ENCODE measurements around the gene FHOD1. TPM values are rescaled to one million over a fixed set of nuclear protein-coding genes. Genes with fewer than 3 reads are reported as not detected.
A peak's percentile ranks its signal among the peaks of the same experiment; 100 is the strongest.

The FHOD1 gene
- total RNA-seq, 1 donor from 2014 or later: 32.9 TPM

- H3K27ac Mint-ChIP-seq (ENCODE audit: unreplicated experiment): peak overlapping the region; percentile 27
- no peaks in the 10 kb centered on the region for H3K36me3 Mint-ChIP-seq (ENCODE audit: low read depth)
Observed at GRCh38 chr16:67249178-67250044, 2.1 kb upstream of the FHOD1 start.

GRCh38 chr16:67248401-67249177 is 1.3 kb upstream of the FHOD1 start, which contains the start of gene SLC9A5:
Gene SLC9A5, plus strand, starts transcription at chr16:67248979. Its CDS starts 36 bp downstream, at chr16:67249015.
- DNase-seq (ENCODE audit: low spot score): peak; percentile 80
- no peaks in the 10 kb centered on the region for H3K27me3 Mint-ChIP-seq (ENCODE audit: low read depth)
- peak within 1 kb of the TSS; percentile 84 for H3K4me3 Mint-ChIP-seq (ENCODE audit: unreplicated experiment)
- TF ChIP-seq, protein P1, sequence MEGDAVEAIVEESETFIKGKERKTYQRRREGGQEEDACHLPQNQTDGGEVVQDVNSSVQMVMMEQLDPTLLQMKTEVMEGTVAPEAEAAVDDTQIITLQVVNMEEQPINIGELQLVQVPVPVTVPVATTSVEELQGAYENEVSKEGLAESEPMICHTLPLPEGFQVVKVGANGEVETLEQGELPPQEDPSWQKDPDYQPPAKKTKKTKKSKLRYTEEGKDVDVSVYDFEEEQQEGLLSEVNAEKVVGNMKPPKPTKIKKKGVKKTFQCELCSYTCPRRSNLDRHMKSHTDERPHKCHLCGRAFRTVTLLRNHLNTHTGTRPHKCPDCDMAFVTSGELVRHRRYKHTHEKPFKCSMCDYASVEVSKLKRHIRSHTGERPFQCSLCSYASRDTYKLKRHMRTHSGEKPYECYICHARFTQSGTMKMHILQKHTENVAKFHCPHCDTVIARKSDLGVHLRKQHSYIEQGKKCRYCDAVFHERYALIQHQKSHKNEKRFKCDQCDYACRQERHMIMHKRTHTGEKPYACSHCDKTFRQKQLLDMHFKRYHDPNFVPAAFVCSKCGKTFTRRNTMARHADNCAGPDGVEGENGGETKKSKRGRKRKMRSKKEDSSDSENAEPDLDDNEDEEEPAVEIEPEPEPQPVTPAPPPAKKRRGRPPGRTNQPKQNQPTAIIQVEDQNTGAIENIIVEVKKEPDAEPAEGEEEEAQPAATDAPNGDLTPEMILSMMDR (IDR thresholded peaks at IDR 0.05): peak; percentile 63
- peaks cover 43% of the 10 kb centered on the region for H3K4me1 Mint-ChIP-seq (ENCODE audit: low read depth)
- H3K9me3 Mint-ChIP-seq (ENCODE audit: low read depth): no peaks in the 10 kb centered on the region
- H3K27ac Mint-ChIP-seq (ENCODE audit: unreplicated experiment): peak within 1 kb of the TSS; percentile 91
- H3K36me3 Mint-ChIP-seq (ENCODE audit: low read depth): no peaks in the 10 kb centered on the region

More at GRCh38 chr16:67249178-67250044, 2.1 kb upstream of the FHOD1 start:
- H3K4me1 Mint-ChIP-seq (ENCODE audit: low read depth): peaks cover 34% of the 10 kb centered on the region
- peak; percentile 58 for DNase-seq (ENCODE audit: low spot score)
- peak overlapping the region; percentile 70 for H3K4me3 Mint-ChIP-seq (ENCODE audit: unreplicated experiment)
- H3K9me3 Mint-ChIP-seq (ENCODE audit: low read depth): no peaks in the 10 kb centered on the region
- TF ChIP-seq, protein P1 (IDR thresholded peaks at IDR 0.05): no peak
- H3K27me3 Mint-ChIP-seq (ENCODE audit: low read depth): no peaks in the 10 kb centered on the region

GRCh38 chr16:67248073-67248400 is 756 bp upstream of the FHOD1 start:
- H3K27me3 Mint-ChIP-seq (ENCODE audit: low read depth): no peaks in the 10 kb centered on the region
- DNase-seq (ENCODE audit: low spot score): no peak

DNA sequence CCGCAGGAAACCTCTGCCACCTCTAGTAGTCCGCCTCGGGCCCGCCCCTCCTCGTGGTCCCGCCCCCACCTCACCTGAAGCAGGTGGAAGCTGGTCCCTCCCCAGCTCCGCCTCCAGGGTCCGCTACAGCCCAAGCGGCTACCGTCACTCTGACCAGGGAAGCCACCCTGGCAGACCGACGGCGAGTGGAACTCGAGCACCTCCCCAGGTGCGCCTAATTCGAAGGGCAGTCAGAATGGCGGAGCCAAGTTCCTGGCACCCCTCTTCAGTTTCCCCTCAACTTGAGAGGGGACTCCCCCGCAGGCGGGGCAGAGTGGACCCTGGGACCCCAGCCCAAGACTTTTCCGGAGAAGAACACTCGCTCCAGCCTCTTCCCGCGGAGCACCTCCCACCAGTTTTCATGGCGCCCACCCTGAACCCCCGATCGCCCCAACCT is 507 bp downstream of the FHOD1 start:
- peak overlapping the region; percentile 84 for H3K4me3 Mint-ChIP-seq (ENCODE audit: unreplicated experiment)
- H3K27me3 Mint-ChIP-seq (ENCODE audit: low read depth): no peaks in the 10 kb centered on the region
- no peaks in the 10 kb centered on the region for H3K36me3 Mint-ChIP-seq (ENCODE audit: low read depth)
- no peaks in the 10 kb centered on the region for H3K9me3 Mint-ChIP-seq (ENCODE audit: low read depth)
- DNase-seq (ENCODE audit: low spot score): peak; percentile 88
- TF ChIP-seq, protein P1 (IDR thresholded peaks at IDR 0.05): no peak
- H3K27ac Mint-ChIP-seq (ENCODE audit: unreplicated experiment): peak overlapping the region; percentile 98
- H3K4me1 Mint-ChIP-seq (ENCODE audit: low read depth): peaks cover 53% of the 10 kb centered on the region

More at GRCh38 chr16:67248073-67248400, 756 bp upstream of the FHOD1 start:
- Mint-ChIP-seq H3K27ac (ENCODE audit: unreplicated experiment) (peak overlapping the region; percentile 91), H3K9me3 (ENCODE audit: low read depth) (no peaks in the 10 kb centered on the region), H3K36me3 (ENCODE audit: low read depth) (no peaks in the 10 kb centered on the region), H3K4me3 (ENCODE audit: unreplicated experiment) (peak overlapping the region; percentile 84), H3K4me1 (ENCODE audit: low read depth) (peaks cover 44% of the 10 kb centered on the region)
- TF ChIP-seq, protein P1 (IDR thresholded peaks at IDR 0.05): no peak

Data from chondrocyte (in vitro differentiated cells).